Measurements from ENCODE around the gene GRID1.

GRCh38 chr10:86003201-86003621 lies 363.4 kb downstream of the GRID1 start:
- TF ChIP-seq ZBTB8A (tag by site-specific recombination; IDR thresholded peaks at IDR 0.05) (no peak), CTCF (tag by site-specific recombination; IDR thresholded peaks at IDR 0.05) (no peak), PATZ1 (tag by site-specific recombination; IDR thresholded peaks at IDR 0.05) (no peak), MEIS1 (CRISPR knock-in tag; IDR thresholded peaks at IDR 0.05; ENCODE audit: borderline replicate concordance) (no peak), YY1 (tag by site-specific recombination; IDR thresholded peaks at IDR 0.05) (no peak), ZNF776 (tag by site-specific recombination; IDR thresholded peaks at IDR 0.05; ENCODE audit: borderline replicate concordance) (no peak), TRIM28 (IDR thresholded peaks at IDR 0.05; ENCODE audit: borderline replicate concordance, low read length) (no peak)
